SK-N-SH (cell line): ENCODE measurements around the gene CCDC167. TPM values are rescaled to one million over a fixed set of nuclear protein-coding genes. Genes with fewer than 3 reads are reported as not detected.

Experiments used
- CTCF ChIA-PET: fragments of 300-600, 350-600 bp; formaldehyde crosslinking; extraction: SDS; loops from one replicate; lab custom pipeline; 2021; lab: Yijun Ruan, JAX
- POLR2A ChIA-PET: fragments of 350-600 bp; sonication (Branson Sonifier 250); formaldehyde crosslinking; extraction: SDS; loops from one replicate; lab custom pipeline; 2020; ENCODE audit warnings: antibody characterized with exemption, inconsistent platforms; lab: Yijun Ruan, JAX
- DNase-seq: peaks from one replicate; pipeline ENCODE4 v3.0.0; 2012
- H2AFZ ChIP-seq: fragments of 200-600 bp; sonication (generic); 2 replicates; pipeline ENCODE4 v1.8.1; 2016; ENCODE audit warnings: antibody characterized with exemption, mild to moderate bottlenecking, low read depth
- H3F3A ChIP-seq: fragments of 200-600 bp; sonication (generic); replicated peaks from 2 replicates; pipeline ENCODE3; 2016; ENCODE audit warnings: antibody characterized with exemption, mild to moderate bottlenecking; ENCODE audit not compliant: insufficient read depth
- H3K27ac ChIP-seq, 2 experiments: fragments of 200-500 bp in 1 of 2; fragments of 200-600 bp in 1 of 2; sonication (Bioruptor generic) in 1 of 2; sonication (generic), shearing (Covaris generic) in 1 of 2; 2 replicates each; pipeline versions ENCODE4 v1.5.1 to v1.6.1; 2014 to 2016; ENCODE audit warnings: low read depth in 2 of 2, inconsistent platforms in 1 of 2, low read length in 1 of 2, mild to moderate bottlenecking in 1 of 2, mixed read lengths in 1 of 2
- H3K27me3 ChIP-seq: fragments of 200-600 bp; sonication (generic), shearing (Covaris generic); 2 replicates; pipeline ENCODE4 v1.6.1; 2016; ENCODE audit warnings: mixed run types; ENCODE audit not compliant: insufficient read depth
- H3K36me3 ChIP-seq, 2 experiments: fragments of 200-500 bp in 1 of 2; fragments of 200-600 bp in 1 of 2; sonication (Bioruptor generic) in 1 of 2; sonication (generic) in 1 of 2; replicated peaks in 1 of 2; 2 replicates each; pipeline versions ENCODE3 to v1.5.1; 2014 to 2016; ENCODE audit warnings: low read length in 1 of 2, mild to moderate bottlenecking in 1 of 2; ENCODE audit not compliant: insufficient read depth in 2 of 2, control insufficient read depth in 1 of 2
- H3K4me1 ChIP-seq, 2 experiments: fragments of 200-500 bp in 1 of 2; fragments of 200-600 bp in 1 of 2; sonication (Bioruptor generic) in 1 of 2; sonication (generic), shearing (Covaris generic) in 1 of 2; 2 replicates each; pipeline versions ENCODE4 v1.5.1 to v1.6.1; 2014 to 2016; ENCODE audit warnings: low read depth in 1 of 2, low read length in 1 of 2, mixed run types in 1 of 2; ENCODE audit not compliant: insufficient read depth in 2 of 2, control insufficient read depth in 1 of 2
- H3K4me2 ChIP-seq: fragments of 200-600 bp; sonication (generic), shearing (Covaris generic); 2 replicates; pipeline ENCODE4 v1.6.1; 2017; ENCODE audit warnings: mixed run types
- H3K4me3 ChIP-seq, 2 experiments: fragments of 200-500 bp in 1 of 2; fragments of 200-600 bp in 1 of 2; sonication (Bioruptor generic) in 1 of 2; sonication (generic), shearing (Covaris generic) in 1 of 2; 2 replicates each; pipeline versions ENCODE4 v1.5.1 to v1.8.1; 2014 to 2016; ENCODE audit warnings: low read depth in 2 of 2, inconsistent platforms in 1 of 2, low read length in 1 of 2, mild to moderate bottlenecking in 1 of 2, mixed read lengths in 1 of 2, moderate library complexity in 1 of 2
- H3K79me2 ChIP-seq: fragments of 200-600 bp; sonication (generic); 2 replicates; pipeline ENCODE4 v1.8.1; 2017; ENCODE audit warnings: mild to moderate bottlenecking; ENCODE audit not compliant: insufficient read depth
- H3K9ac ChIP-seq: fragments of 200-600 bp; sonication (generic); 2 replicates; pipeline ENCODE4 v1.6.1; 2017; ENCODE audit warnings: mixed run types
- H3K9me2 ChIP-seq: fragments of 200-600 bp; sonication (generic); 2 replicates; pipeline ENCODE4 v1.6.1; 2017; ENCODE audit warnings: mixed run types
- H3K9me3 ChIP-seq: fragments of 200-600 bp; sonication (generic); 2 replicates; pipeline ENCODE4 v1.6.1; 2017; ENCODE audit warnings: mixed run types, mild to moderate bottlenecking, moderate library complexity
- H4K20me1 ChIP-seq: fragments of 200-600 bp; sonication (generic); 2 replicates; pipeline ENCODE4 v1.6.1; 2017; ENCODE audit warnings: mild to moderate bottlenecking, mixed run types; ENCODE audit not compliant: insufficient read depth
- EZH2phosphoT487 ChIP-seq: fragments of 200-600 bp; sonication (generic); IDR thresholded peaks from 2 replicates; pipeline ENCODE4 v1.6.1; 2017; ENCODE audit warnings: low read depth, mixed run types, mild to moderate bottlenecking, antibody characterized with exemption, moderate library complexity, borderline replicate concordance
- GATA2 ChIP-seq: sonication (generic); formaldehyde crosslinking; IDR thresholded peaks from 2 replicates; pipeline ENCODE4 v1.5.0; 2020; ENCODE audit warnings: mild to moderate bottlenecking, missing genetic modification reagents
- NRF1 ChIP-seq: IDR thresholded peaks from 2 replicates; pipeline ENCODE4 v1.6.1; 2012; ENCODE audit warnings: low read depth, mild to moderate bottlenecking, low read length
- RFX5 ChIP-seq: IDR thresholded peaks from 2 replicates; pipeline ENCODE4 v1.6.1; 2012; ENCODE audit warnings: mild to moderate bottlenecking, improper control_type of control experiment, low read length
- SMC3 ChIP-seq: IDR thresholded peaks from 2 replicates; pipeline ENCODE4 v1.6.1; 2012; ENCODE audit warnings: low read depth, low read length, improper control_type of control experiment
- TAF1 ChIP-seq: IDR thresholded peaks from 2 replicates; pipeline ENCODE4 v1.6.1; 2012; ENCODE audit warnings: low read depth, mild to moderate bottlenecking, low read length, moderate library complexity, borderline replicate concordance
- TEAD4 ChIP-seq: IDR thresholded peaks from 2 replicates; pipeline ENCODE4 v1.4.0; 2012; ENCODE audit warnings: mild to moderate bottlenecking, borderline replicate concordance; ENCODE audit not compliant: insufficient read depth
- WGBS: methylation state at CpG from one replicate; pipeline ENCODE4 v1.1.6; 2017; ENCODE audit warnings: low lambda C conversion rate; 5-methylcytosine and 5-hydroxymethylcytosine counted together
- polyA plus RNA-seq, 3 experiments: library from polyadenylated mRNA; depleted of rRNA; stranded (reverse); fragments of >200 nt; gene quantifications; 2 replicates each; pipeline ENCODE4 v1.2.3, GENCODE V29; 2012
- TF ChIP-seq, protein P1 (sequence below): IDR thresholded peaks from 2 replicates; pipeline ENCODE4 v1.6.1; 2012; ENCODE audit warnings: mild to moderate bottlenecking, low read depth, low read length, moderate library complexity
- TF ChIP-seq, protein P2 (sequence below): fragments of 150-350 bp; IDR thresholded peaks from 2 replicates; pipeline ENCODE4 v1.6.1; 2016; ENCODE audit warnings: mild to moderate bottlenecking, low read depth, low read length
- TF ChIP-seq, protein P3 (sequence below): IDR thresholded peaks from 2 replicates; pipeline ENCODE4 v1.4.0; 2012; ENCODE audit warnings: low read depth
- TF ChIP-seq, protein P4 (sequence below): IDR thresholded peaks from 2 replicates; pipeline ENCODE4 v1.4.0; 2012; ENCODE audit warnings: low read depth, borderline replicate concordance

The CCDC167 gene
- polyA plus RNA-seq, 1 of the 3 experiments (the other 2 are of a cell fraction), result 49.1 TPM

DNA sequence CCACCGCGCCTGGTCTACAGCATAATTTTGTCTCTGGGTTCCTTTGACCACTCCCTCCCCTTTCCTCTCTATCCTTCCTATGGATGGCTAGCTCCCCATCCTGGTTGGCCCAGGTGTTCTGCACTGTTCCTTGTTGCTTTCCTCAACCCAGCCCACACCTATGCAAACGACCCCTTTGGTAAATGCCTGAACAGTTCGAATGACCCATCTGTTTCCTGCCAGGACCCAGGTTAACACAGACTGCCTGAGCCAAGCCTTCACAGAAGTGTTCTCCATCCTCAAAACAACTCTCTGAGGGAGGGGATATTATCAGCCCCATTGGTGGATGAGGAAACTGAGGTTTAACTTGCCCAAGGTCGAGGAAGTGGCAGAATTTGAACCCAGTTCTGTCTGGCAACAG is 44.8 kb upstream of the CCDC167 start:
- Histone ChIP-seq H3K36me3 (no peaks in the 10 kb centered on the region), H3K27ac (no peak overlapping the region), H2AFZ (no peak overlapping the region), H3K9me3 (no peaks in the 10 kb centered on the region), H4K20me1 (no peaks in the 10 kb centered on the region), H3K4me3 (no peak overlapping the region), H3K9ac (no peak overlapping the region), H3F3A (no peaks in the 10 kb centered on the region), H3K4me2 (no peak overlapping the region), H3K9me2 (no peaks in the 10 kb centered on the region), H3K4me1 (peaks cover 0 to 16% of the 10 kb centered on the region in 2 experiments; a peak in 1 of 4 replicates), H3K27me3 (no peaks in the 10 kb centered on the region), H3K79me2 (no peaks in the 10 kb centered on the region)
- DNase-seq, result no peak
- CTCF ChIA-PET, result interaction anchor here (0.9 kb wide), 2 partner anchors 8 to 95 kb away, joined by 3 to 4 read pairs; no protein-coding TSS in a partner anchor
- TF ChIP-seq, protein P1, sequence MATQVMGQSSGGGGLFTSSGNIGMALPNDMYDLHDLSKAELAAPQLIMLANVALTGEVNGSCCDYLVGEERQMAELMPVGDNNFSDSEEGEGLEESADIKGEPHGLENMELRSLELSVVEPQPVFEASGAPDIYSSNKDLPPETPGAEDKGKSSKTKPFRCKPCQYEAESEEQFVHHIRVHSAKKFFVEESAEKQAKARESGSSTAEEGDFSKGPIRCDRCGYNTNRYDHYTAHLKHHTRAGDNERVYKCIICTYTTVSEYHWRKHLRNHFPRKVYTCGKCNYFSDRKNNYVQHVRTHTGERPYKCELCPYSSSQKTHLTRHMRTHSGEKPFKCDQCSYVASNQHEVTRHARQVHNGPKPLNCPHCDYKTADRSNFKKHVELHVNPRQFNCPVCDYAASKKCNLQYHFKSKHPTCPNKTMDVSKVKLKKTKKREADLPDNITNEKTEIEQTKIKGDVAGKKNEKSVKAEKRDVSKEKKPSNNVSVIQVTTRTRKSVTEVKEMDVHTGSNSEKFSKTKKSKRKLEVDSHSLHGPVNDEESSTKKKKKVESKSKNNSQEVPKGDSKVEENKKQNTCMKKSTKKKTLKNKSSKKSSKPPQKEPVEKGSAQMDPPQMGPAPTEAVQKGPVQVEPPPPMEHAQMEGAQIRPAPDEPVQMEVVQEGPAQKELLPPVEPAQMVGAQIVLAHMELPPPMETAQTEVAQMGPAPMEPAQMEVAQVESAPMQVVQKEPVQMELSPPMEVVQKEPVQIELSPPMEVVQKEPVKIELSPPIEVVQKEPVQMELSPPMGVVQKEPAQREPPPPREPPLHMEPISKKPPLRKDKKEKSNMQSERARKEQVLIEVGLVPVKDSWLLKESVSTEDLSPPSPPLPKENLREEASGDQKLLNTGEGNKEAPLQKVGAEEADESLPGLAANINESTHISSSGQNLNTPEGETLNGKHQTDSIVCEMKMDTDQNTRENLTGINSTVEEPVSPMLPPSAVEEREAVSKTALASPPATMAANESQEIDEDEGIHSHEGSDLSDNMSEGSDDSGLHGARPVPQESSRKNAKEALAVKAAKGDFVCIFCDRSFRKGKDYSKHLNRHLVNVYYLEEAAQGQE, result no peak
- POLR2A ChIA-PET, result no interaction called here
- WGBS, result 87% methylated on average over 4 of the region's 5 CpGs

DNA sequence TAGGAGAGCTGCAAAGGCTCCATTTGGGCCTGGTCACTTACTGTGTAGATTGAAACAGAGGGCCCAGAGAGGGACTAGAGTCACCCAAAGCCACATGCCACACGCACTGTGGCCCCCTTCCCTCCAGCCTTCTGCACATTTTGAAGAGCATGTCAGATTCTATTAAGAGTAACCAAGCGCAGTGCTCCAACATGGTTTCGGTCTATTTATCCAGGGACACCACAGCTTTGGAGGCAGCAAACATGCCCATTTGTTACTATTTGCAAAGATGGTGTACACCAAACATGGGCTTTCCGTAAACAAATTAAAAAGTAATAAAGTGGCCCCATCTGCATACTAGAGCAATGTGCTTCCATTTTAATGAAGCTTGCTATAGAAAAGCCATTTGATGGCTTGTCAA is 43.7 kb upstream of the CCDC167 start:
- TF ChIP-seq, protein P2, sequence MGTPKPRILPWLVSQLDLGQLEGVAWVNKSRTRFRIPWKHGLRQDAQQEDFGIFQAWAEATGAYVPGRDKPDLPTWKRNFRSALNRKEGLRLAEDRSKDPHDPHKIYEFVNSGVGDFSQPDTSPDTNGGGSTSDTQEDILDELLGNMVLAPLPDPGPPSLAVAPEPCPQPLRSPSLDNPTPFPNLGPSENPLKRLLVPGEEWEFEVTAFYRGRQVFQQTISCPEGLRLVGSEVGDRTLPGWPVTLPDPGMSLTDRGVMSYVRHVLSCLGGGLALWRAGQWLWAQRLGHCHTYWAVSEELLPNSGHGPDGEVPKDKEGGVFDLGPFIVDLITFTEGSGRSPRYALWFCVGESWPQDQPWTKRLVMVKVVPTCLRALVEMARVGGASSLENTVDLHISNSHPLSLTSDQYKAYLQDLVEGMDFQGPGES, result no peak
- TF ChIP-seq NRF1 (no peak), SMC3 (no peak), EZH2phosphoT487 (no peak), TEAD4 (no peak), TAF1 (no peak), RFX5 (no peak), GATA2 (CRISPR knock-in tag) (no peak)
- TF ChIP-seq, protein P3, sequence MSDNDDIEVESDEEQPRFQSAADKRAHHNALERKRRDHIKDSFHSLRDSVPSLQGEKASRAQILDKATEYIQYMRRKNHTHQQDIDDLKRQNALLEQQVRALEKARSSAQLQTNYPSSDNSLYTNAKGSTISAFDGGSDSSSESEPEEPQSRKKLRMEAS, result no peak
- TF ChIP-seq, protein P4, sequence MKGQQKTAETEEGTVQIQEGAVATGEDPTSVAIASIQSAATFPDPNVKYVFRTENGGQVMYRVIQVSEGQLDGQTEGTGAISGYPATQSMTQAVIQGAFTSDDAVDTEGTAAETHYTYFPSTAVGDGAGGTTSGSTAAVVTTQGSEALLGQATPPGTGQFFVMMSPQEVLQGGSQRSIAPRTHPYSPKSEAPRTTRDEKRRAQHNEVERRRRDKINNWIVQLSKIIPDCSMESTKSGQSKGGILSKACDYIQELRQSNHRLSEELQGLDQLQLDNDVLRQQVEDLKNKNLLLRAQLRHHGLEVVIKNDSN, result no peak
- no peaks in the 10 kb centered on the region for H3K9me3 ChIP-seq
- 66% methylated on average over 4 of the region's 4 CpGs for WGBS
- no peaks in the 10 kb centered on the region for H3F3A ChIP-seq
- peaks cover 0 to 10% of the 10 kb centered on the region in 2 experiments; a peak in 1 of 4 replicates for H3K4me1 ChIP-seq
- H3K4me3 ChIP-seq, result no peak overlapping the region
- no peaks in the 10 kb centered on the region for H3K79me2 ChIP-seq
- H4K20me1 ChIP-seq, result no peaks in the 10 kb centered on the region
- POLR2A ChIA-PET, result no interaction called here
- no peaks in the 10 kb centered on the region for H3K9me2 ChIP-seq
- no peaks in the 10 kb centered on the region for H3K36me3 ChIP-seq
- no peaks in the 10 kb centered on the region for H3K27me3 ChIP-seq
- no peak overlapping the region for H3K9ac ChIP-seq
- no peak overlapping the region for H3K4me2 ChIP-seq
- CTCF ChIA-PET, result interaction anchor here (1.2 kb wide), 1 partner anchor 19 kb away, joined by 4 read pairs; no protein-coding TSS in a partner anchor
- no peak overlapping the region for H2AFZ ChIP-seq
- DNase-seq, result no peak
- no peak overlapping the region for H3K27ac ChIP-seq
